Left renal pelvis (tissue), 4 donors: ENCODE results near the gene SCNM1. TPM values are rescaled to one million over a fixed set of nuclear protein-coding genes. Genes with fewer than 3 reads are reported as not detected.
"Not testable (repeated sequence)": the region's sequence is repeated elsewhere in the genome, so short reads cannot be mapped to it uniquely, and the experiment has no call there.

ENCODE experiments used
- DNase-seq, 4 donors: peaks; one replicate each; pipeline ENCODE4 v3.0.0-alpha.2; 2013; ENCODE audit warnings: low read depth in 4 of 4, low spot score in 3 of 4
- polyA plus RNA-seq, 4 donors: library from polyadenylated mRNA; unstranded; fragments of 120-200 nt; gene quantifications; one replicate each; pipeline ENCODE4 v1.2.1, GENCODE V29; 2013; ENCODE audit not compliant: insufficient read length in 4 of 4

Gene SCNM1
- polyA plus RNA-seq, 4 donors, result 35.2 to 46.8 (median 39.9) TPM

- peak; percentile 82 to 87 (median 83) for DNase-seq
Measured at GRCh38 chr1:151189637-151190445, 23.9 kb downstream of the SCNM1 start, which contains the start of gene VPS72. Gene VPS72 (minus strand): TSS chr1:151190197. CDS start chr1:151190121, 76 bp downstream.

- DNase-seq, result no peak
Measured at GRCh38 chr1:151192047-151192446, 26.1 kb downstream of the SCNM1 start.

- DNase-seq, result no peak
Measured at GRCh38 chr1:151193304-151193703, 27.4 kb downstream of the SCNM1 start.

GRCh38 chr1:151193856-151194255, 27.9 kb downstream of the SCNM1 start:
- no peak for DNase-seq

DNA sequence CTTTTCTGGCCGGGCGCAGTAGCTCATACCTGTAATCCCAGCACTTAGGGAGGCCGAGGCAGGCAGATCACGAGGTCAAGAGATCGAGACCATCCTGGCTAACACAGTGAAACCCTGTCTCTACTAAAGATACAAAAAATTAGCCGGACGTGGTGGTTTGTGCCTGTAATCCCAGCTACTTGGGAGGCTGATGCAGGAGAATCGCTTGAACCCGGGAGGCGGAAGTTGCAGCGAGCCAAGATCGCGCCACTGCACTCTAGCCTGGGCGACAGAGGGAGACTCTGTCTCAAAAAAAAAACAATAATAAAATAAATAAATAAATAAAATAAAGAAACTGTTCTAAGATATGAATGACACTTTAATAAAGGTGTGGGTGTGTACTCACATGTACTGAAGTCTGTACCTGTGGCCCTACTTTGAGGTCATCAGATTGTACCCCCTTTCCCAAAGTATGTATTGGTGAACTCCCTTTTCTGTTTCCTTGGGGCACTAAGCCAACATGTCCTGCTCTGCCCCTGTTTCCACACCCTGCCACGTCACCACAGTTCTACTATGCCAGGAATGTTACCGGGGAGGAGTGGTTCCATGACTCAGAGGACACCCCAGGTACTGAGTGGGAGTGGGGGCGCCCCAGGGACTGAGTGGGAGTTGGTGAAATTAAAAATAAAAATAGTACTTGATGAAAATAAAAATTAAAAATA, 29.1 kb downstream of the SCNM1 start:
- not testable (repeated sequence) for DNase-seq

DNA sequence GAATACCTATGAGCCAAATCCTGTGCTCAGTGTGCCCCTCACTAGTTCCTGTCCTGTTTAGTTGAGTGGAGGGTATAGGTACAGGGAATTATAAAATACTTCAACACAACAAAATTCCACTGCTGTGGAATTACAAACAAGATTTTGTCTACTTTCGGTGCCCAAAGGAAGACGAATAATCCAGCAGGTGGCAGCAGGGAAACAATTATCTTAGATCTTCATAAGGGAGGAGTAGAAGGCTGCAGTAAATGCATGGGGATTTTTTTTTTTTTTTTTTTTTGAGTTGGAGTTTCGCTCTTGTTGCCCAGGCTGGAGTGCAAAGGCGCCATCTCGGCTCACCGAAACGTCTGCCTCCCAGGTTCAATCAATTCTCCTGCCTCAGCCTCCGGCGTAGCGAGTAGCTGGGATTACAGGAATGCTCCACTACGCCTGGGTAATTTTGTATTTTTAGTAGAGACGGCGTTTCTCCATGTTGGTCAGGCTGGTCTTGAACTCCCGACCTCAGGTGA, 30.4 kb downstream of the SCNM1 start:
- DNase-seq, result peak in 2 of 4 donors; percentile 59 to 71

- DNase-seq, result no peak
Measured at GRCh38 chr1:151197863-151198253, 31.9 kb downstream of the SCNM1 start.

DNA sequence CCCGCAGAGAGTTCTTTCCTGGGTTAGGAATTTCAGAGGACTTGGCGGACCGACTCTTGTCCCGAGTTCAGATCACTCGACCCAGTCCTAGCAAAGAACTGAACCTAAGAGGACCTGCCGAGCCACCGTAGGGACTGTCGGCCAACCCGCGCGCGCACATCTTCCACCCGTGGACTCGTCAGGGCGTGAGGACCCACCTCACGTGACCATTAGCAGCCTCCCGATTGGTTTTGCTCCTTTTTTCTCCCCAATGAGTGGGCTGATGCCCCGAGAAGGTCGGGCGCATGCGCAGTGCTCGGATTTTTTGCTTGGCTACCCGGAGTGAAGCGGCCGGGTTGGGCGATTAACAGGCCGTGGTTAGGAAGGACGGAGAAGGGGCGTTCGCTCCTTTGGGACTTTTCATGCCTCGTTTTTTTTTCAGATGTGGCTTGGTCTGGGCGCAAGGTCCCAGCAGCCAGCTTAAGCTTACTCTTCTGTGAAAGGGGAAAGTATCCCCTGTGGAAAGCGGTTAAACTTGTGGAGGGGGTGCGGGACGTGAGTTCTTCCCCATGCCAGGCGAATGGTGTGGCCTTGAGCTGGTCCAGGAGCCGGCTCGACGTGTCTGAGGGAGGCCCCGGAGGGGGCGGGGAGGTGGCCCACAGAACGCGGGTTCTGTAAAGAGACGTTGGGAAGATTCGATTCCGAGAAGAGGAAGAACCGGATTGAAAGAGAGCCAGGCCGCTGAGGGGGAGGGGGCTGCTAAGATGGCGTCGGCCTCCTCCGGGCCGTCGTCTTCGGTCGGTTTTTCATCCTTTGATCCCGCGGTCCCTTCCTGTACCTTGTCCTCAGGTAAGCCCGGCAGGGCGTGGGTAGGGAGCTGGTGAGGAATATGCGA, 32.5 kb downstream of the SCNM1 start, which contains the start of gene PIP5K1A:
Gene PIP5K1A, plus strand, starts transcription at position 299 of the 874 bp plus-strand sequence. Its CDS starts 445 bp downstream, at position 744.
- peak; percentile 96 to 98 (median 98) for DNase-seq

GRCh38 chr1:151199873-151200581, 34.1 kb downstream of the SCNM1 start:
- DNase-seq, result no peak

DNA sequence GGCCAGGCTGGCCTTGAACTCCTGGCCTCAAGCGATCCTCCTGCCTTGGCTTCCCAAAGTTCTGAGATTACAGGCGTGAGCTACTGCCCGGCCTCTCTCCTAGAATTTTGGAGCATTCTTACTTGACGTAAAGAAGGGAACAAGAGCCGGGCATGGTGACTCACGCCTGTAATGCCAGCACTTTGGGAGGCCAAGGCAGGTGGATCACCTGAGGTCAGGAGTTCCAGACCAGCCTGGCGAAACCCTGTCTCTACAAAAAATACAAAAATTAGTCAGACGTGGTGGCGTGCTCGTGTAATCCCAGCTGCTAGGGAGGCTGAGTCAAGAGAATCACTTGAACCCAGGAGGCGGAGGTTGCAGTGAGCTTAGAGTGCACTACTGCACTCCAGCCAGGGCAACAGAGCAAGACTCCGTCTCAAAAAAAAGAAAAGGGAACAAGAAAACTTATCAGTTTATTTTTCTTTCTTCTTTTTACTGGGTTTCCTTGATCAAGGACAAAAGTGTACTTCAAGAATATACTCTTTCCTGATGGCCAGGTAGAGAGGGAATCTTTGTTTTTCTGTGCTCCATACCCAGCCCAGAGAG, 39.5 kb downstream of the SCNM1 start:
- DNase-seq, result not testable (repeated sequence)

DNA sequence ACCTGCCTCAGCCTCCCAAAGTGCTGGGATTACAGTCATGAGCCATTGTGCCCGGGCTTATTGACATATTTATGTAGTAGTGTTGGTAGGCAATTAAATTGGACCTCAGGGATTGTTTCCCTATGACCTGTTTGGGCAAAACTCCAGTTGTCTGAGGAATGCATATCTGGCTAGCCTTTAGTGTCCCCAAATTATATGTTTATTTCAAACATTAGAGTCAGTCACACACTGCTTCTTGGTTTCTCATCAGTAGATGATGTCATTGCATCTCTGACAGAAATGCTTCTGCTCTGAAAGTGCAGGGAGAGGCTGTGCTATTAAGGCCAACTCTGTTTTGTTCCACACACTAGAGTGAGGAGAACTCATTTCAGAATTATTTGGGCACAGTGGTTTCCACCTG, 44.9 kb downstream of the SCNM1 start:
- DNase-seq, result no peak

GRCh38 chr1:151211972-151212705, 46.2 kb downstream of the SCNM1 start:
- DNase-seq, result no peak

DNA sequence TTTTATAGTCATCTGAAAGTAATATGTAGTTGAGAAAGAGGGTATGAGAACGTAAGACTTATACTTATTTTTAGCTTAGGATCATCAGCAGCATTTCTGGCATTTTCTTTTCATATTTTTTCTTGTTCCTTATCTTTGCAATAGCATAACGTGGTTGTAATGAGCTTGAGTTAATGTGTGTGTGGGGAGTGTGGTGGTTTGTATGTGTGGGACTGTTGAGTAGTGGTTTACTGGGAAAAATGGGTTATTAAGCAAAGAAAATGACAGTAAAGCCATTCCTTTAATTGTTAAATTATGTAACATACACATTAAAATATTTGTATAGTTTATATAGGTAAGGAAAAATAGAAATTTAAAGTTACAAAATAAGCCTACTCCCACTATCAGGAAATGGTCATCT, 47.6 kb downstream of the SCNM1 start:
- no peak for DNase-seq

Other genes with a start within 250 kb of the SCNM1 start
- 10 to 100 TPM; 62.7 to 88.8 (median 81.9) TPM for gene SETDB1, start 239.8 kb upstream of the SCNM1 start, polyA plus RNA-seq
- gene CERS2, start 191.3 kb upstream of the SCNM1 start, polyA plus RNA-seq, result 100 to 1,000 TPM; 206 to 297 (median 284) TPM
- 10 to 100 TPM; 10.7 to 21.5 (median 13.6) TPM for gene ANXA9, start 183.9 kb upstream of the SCNM1 start, polyA plus RNA-seq
- 10 to 100 TPM; 35.7 to 54.4 (median 39.1) TPM for gene MINDY1, start 159.2 kb upstream of the SCNM1 start, polyA plus RNA-seq
- 10 to 100 TPM; 41.4 to 47.8 (median 46.1) TPM for gene PRUNE1, start 157.7 kb upstream of the SCNM1 start, polyA plus RNA-seq
- gene BNIPL, start 129.6 kb upstream of the SCNM1 start, polyA plus RNA-seq, result 1 to 10 TPM in 3 of 4 donors, under 1 TPM in 1; 0.72 to 5.6 (median 2.6) TPM
- 10 to 100 TPM; 10.3 to 15.1 (median 11.4) TPM for gene C1orf56, start 118.4 kb upstream of the SCNM1 start, polyA plus RNA-seq
- 10 to 100 TPM; 56.4 to 83.9 (median 74.6) TPM for gene CDC42SE1, start 106.5 kb upstream of the SCNM1 start, polyA plus RNA-seq
- 10 to 100 TPM; 21.9 to 27.4 (median 24.8) TPM for gene MLLT11, start 105.7 kb upstream of the SCNM1 start, polyA plus RNA-seq
- gene GABPB2, start 95.4 kb upstream of the SCNM1 start, polyA plus RNA-seq, result 10 to 100 TPM; 10.4 to 14.1 (median 11.8) TPM
- 10 to 100 TPM; 18.8 to 33.9 (median 29.7) TPM for gene SEMA6C, start 19.5 kb upstream of the SCNM1 start, polyA plus RNA-seq
- gene TNFAIP8L2, start 9.5 kb upstream of the SCNM1 start, polyA plus RNA-seq, result 1 to 10 TPM in 3 of 4 donors, under 1 TPM in 1; 0.96 to 2.9 (median 1.8) TPM
- gene LYSMD1, start 242 bp upstream of the SCNM1 start, polyA plus RNA-seq, result 10 to 100 TPM; 17.3 to 18.6 (median 17.7) TPM
- 1 to 10 TPM in 3 of 4 donors, under 1 TPM in 1; 0.46 to 2.3 (median 1.7) TPM for gene TMOD4, start 9.8 kb downstream of the SCNM1 start, polyA plus RNA-seq
- 10 to 100 TPM; 55.5 to 76.1 (median 69.9) TPM for gene VPS72, start 24.1 kb downstream of the SCNM1 start, polyA plus RNA-seq
- gene PIP5K1A, start 32.4 kb downstream of the SCNM1 start, polyA plus RNA-seq, result 10 to 100 TPM; 57.6 to 70.2 (median 64.0) TPM
- gene PSMD4, start 88.6 kb downstream of the SCNM1 start, polyA plus RNA-seq, result 100 to 1,000 TPM; 107 to 174 (median 153) TPM
- gene ZNF687, start 116.2 kb downstream of the SCNM1 start, polyA plus RNA-seq, result 10 to 100 TPM; 13.6 to 26.6 (median 21.5) TPM
- 10 to 100 TPM; 51.5 to 69.7 (median 65.4) TPM for gene PI4KB, start 161.3 kb downstream of the SCNM1 start, polyA plus RNA-seq
- gene RFX5, start 181.1 kb downstream of the SCNM1 start, polyA plus RNA-seq, result 10 to 100 TPM; 34.6 to 46.9 (median 43.7) TPM
- 100 to 1,000 TPM in 1 of 4 donors, 10 to 100 TPM in 3; 44.2 to 104 (median 51.2) TPM for gene SELENBP1, start 206.6 kb downstream of the SCNM1 start, polyA plus RNA-seq
- gene PSMB4, start 233.4 kb downstream of the SCNM1 start, polyA plus RNA-seq, result 100 to 1,000 TPM; 192 to 253 (median 246) TPM